Kidney tubule cell (primary cell): Measurements from ENCODE around the gene DPT.
"Not testable (repeated sequence)": the region's sequence is repeated elsewhere in the genome, so short reads cannot be mapped to it uniquely, and the experiment has no call there.

Source experiments
- DNase-seq: peaks from one replicate; pipeline ENCODE4 v3.0.0-alpha.2; 2018; ENCODE audit warnings: low spot score

Gene DPT

GRCh38 chr1:168728473-168729404 is at the start of gene DPT:
Gene DPT (minus strand): TSS chr1:168729206. CDS start chr1:168729174, 32 bp downstream.
- no peak for DNase-seq

GRCh38 chr1:168775366-168775765 is 46.4 kb upstream of the DPT start:
- no peak for DNase-seq

- DNase-seq = no peak
Observed at GRCh38 chr1:168774241-168774640, 45.2 kb upstream of the DPT start.

- no peak for DNase-seq
Observed at GRCh38 chr1:168772428-168773060, 43.5 kb upstream of the DPT start.

DNA sequence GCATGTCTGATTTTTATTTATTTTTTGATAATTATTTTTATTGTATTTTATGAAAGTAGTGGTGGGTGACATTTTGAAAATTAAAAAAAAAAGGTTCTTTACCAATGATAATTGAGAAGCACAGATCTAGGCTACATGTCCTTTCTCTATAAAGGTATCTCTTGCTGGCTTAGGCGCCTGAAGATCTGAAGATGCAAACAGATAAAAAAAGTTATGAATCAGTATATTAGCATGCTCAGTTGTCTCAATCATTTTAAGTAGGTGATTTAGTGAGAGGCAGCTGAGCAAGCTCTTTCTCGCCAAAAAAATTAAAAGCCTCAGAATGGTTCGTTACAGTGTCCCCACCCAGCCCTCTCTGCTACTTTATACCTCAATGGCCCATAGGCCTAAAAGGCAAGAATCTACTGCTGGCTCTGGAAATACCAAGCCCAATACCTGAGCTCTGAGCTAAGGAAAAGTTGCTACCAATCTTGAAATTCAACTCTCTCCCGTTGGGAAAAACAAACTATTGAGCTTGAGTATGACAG is 42.2 kb upstream of the DPT start:
- DNase-seq = no peak

GRCh38 chr1:168769893-168770292 is 40.9 kb upstream of the DPT start:
- not testable (repeated sequence) for DNase-seq

DNA sequence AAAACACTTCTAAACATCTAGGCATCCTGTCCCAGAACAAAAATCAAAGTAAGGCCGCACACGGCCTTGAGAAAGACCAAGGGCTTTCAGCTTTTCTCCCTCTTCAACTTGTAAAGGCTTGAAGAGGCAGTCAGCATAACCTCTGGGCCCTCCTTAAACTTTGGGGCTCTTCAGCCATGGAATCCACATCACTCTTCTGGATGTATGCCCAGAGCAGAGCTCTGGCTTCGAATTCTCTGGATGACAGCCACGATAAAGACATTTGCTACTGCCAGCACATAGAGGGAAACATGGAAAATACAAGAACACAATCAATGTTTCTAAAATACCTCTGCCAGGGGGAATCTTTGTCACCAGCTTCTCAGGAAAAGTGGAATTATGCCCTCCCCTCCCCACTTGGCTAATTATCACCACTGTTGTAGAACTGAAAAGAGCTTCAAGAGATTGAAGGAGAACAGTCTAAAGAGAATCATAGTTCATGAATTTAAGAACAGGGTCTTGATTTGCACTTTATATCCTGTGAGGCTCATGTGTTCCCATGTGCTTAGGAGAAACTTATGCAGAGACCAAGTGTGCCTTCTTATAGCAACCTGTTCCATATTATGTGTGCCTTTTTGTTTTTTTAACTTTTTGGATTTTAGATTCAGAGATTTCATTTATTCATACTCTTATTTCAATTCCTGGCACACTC is 39.0 kb upstream of the DPT start:
- peak; percentile 18 for DNase-seq

- no peak for DNase-seq
Observed at GRCh38 chr1:168766568-168766967, 37.6 kb upstream of the DPT start.

- DNase-seq = peak; percentile 64
Observed at GRCh38 chr1:168763031-168763430, 34.0 kb upstream of the DPT start.

GRCh38 chr1:168762473-168762872 is 33.5 kb upstream of the DPT start:
- peak; percentile 28 for DNase-seq

DNA sequence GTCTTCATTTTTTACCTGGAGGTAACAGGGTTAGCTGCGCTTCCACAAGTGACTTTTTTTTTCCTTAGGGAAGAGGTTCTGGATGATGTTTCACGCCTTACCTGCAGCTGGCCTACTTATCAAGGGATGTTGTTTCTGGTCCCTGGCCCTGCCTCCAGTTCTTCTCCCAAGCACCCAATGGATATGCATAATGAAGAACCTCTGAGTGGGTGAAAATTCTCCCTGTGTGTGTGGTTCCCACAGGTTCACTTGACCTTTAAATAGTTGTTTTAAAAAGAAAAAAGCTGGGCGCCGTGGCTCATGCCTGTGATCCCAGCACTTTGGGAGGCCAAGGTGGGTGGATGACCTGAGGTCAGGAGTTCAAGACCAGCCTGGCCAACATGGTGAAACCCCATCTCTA is 31.8 kb upstream of the DPT start:
- no peak for DNase-seq

DNA sequence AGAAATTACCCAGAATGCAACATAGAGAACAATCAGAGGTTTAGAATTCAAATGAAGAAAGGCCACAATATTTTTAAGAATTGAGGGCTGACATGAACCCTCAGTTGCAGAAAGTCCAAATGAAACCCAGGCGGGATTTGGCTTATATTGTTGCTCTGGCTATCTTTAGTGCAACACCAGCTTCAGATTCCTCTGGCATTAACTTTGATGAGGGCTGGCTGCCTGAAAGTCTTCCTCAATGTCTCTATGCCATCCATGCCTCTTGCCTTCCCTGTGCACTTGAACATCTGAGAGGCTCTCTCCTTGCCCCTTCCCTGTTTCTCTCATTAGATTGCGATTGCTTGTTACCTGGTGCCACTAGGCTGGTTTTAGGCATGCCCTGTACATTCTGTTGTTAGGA is 31.2 kb upstream of the DPT start:
- no peak for DNase-seq

- DNase-seq = no peak
Observed at GRCh38 chr1:168759077-168759476, 30.1 kb upstream of the DPT start.

GRCh38 chr1:168758503-168758902 is 29.5 kb upstream of the DPT start:
- no peak for DNase-seq

- peak; percentile 49 for DNase-seq
Observed at GRCh38 chr1:168755800-168756418, 26.9 kb upstream of the DPT start.

GRCh38 chr1:168752171-168752832 is 23.3 kb upstream of the DPT start:
- peak; percentile 44 for DNase-seq

- peak; percentile 46 for DNase-seq
Observed at GRCh38 chr1:168751195-168751650, 22.2 kb upstream of the DPT start.

- DNase-seq = no peak
Observed at GRCh38 chr1:168742994-168743650, 14.1 kb upstream of the DPT start.

- no peak for DNase-seq
Observed at GRCh38 chr1:168742386-168742785, 13.4 kb upstream of the DPT start.

- DNase-seq = no peak
Observed at GRCh38 chr1:168739908-168740307, 10.9 kb upstream of the DPT start.

GRCh38 chr1:168736520-168736919 is 7.5 kb upstream of the DPT start:
- DNase-seq = peak; percentile 44
